HPDE6-E6E7 (cell line): ENCODE measurements around the gene VIPR1.

Experiments
- DNase-seq: peaks from one replicate; pipeline ENCODE4 v3.0.0; 2011; ENCODE audit warnings: missing footprints; ENCODE audit errors: extremely low spot score

VIPR1 gene

GRCh38 chr3:42502429-42503250, at the start of gene VIPR1:
TSS of gene VIPR1 (plus strand) at chr3:42502643. CDS start at chr3:42502736, 93 bp downstream.
- DNase-seq: peak; percentile 60

GRCh38 chr3:42456211-42456610, 46.2 kb upstream of the VIPR1 start:
- no peak for DNase-seq

- DNase-seq: no peak
Observed at GRCh38 chr3:42459151-42459550, 43.3 kb upstream of the VIPR1 start.

- no peak for DNase-seq
Observed at GRCh38 chr3:42461762-42462161, 40.7 kb upstream of the VIPR1 start.

GRCh38 chr3:42463093-42463492, 39.4 kb upstream of the VIPR1 start:
- no peak for DNase-seq

- DNase-seq: no peak
Observed at GRCh38 chr3:42468111-42468510, 34.3 kb upstream of the VIPR1 start.

GRCh38 chr3:42472555-42472954, 29.9 kb upstream of the VIPR1 start:
- no peak for DNase-seq

GRCh38 chr3:42473083-42473932, 29.1 kb upstream of the VIPR1 start:
- no peak for DNase-seq

GRCh38 chr3:42476225-42477125, 26.0 kb upstream of the VIPR1 start:
- peak; percentile 38 for DNase-seq

- no peak for DNase-seq
Observed at GRCh38 chr3:42477696-42478095, 24.7 kb upstream of the VIPR1 start.

GRCh38 chr3:42478830-42479229, 23.6 kb upstream of the VIPR1 start:
- no peak for DNase-seq

GRCh38 chr3:42486814-42487565, 15.5 kb upstream of the VIPR1 start:
- DNase-seq: no peak

- DNase-seq: no peak
Observed at GRCh38 chr3:42488687-42489086, 13.8 kb upstream of the VIPR1 start.

- DNase-seq: no peak
Observed at GRCh38 chr3:42489116-42489936, 13.1 kb upstream of the VIPR1 start.

GRCh38 chr3:42489937-42490227, 12.6 kb upstream of the VIPR1 start:
- no peak for DNase-seq

GRCh38 chr3:42490243-42490642, 12.2 kb upstream of the VIPR1 start:
- DNase-seq: peak; percentile 38

GRCh38 chr3:42491881-42492507, 10.4 kb upstream of the VIPR1 start:
- no peak for DNase-seq

GRCh38 chr3:42492508-42493080, 9.8 kb upstream of the VIPR1 start:
- DNase-seq: no peak

- DNase-seq: no peak
Observed at GRCh38 chr3:42493126-42493797, 9.2 kb upstream of the VIPR1 start.
